GM12878 (cell line): ENCODE results near the gene KHDC1.
"Not testable (repeated sequence)": the region's sequence is repeated elsewhere in the genome, so short reads cannot be mapped to it uniquely, and the experiment has no call there.

ENCODE experiments used
- CTCF ChIP-seq, 3 experiments: IDR thresholded peaks in 2 of 3; conservative IDR thresholded peaks in 1 of 3; 2 replicates each; pipeline ENCODE4 v1.5.1; 2011; ENCODE audit warnings: low read depth in 3 of 3, low read length in 3 of 3, mild to moderate bottlenecking in 3 of 3, control low read depth in 2 of 3, moderate library complexity in 2 of 3, inconsistent platforms in 1 of 3, mixed read lengths in 1 of 3; ENCODE audit not compliant: control insufficient read depth in 2 of 3, insufficient read depth in 1 of 3; ENCODE audit errors: extremely low read depth in 1 of 3
- EZH2 ChIP-seq: IDR thresholded peaks from 2 replicates; pipeline ENCODE4 v1.6.1; 2012; ENCODE audit warnings: low read depth, mild to moderate bottlenecking, control low read depth, inconsistent platforms, low read length, borderline replicate concordance; ENCODE audit not compliant: control insufficient read depth
- MYC ChIP-seq: IDR thresholded peaks from 2 replicates; pipeline ENCODE4 v1.6.1; 2011; ENCODE audit warnings: mild to moderate bottlenecking, low read length, moderate library complexity, inconsistent platforms; ENCODE audit not compliant: insufficient read depth, insufficient replicate concordance, insufficient read length, severe bottlenecking
- POLR2AphosphoS5 ChIP-seq: IDR thresholded peaks from 2 replicates; pipeline ENCODE4 v1.6.1; 2011; ENCODE audit warnings: mild to moderate bottlenecking, low read length, inconsistent platforms
- RAD21 ChIP-seq: IDR thresholded peaks from 2 replicates; pipeline ENCODE4 v1.6.1; 2011; ENCODE audit warnings: mild to moderate bottlenecking, low read depth, low read length, moderate library complexity; ENCODE audit not compliant: insufficient read depth
- TAF1 ChIP-seq: IDR thresholded peaks from 2 replicates; pipeline ENCODE4 v1.6.1; 2011; ENCODE audit warnings: mild to moderate bottlenecking, low read depth, low read length, borderline replicate concordance
- ZSCAN29 ChIP-seq: fragments of 450-650 bp; IDR thresholded peaks from 2 replicates; pipeline ENCODE4 v1.6.1; 2017; ENCODE audit warnings: mild to moderate bottlenecking, moderate library complexity

GRCh38 chr6:73310503-73310845 lies 47.5 kb upstream of the KHDC1 start:
- TF ChIP-seq TAF1; ZSCAN29; CTCF (IDR thresholded peaks at IDR 0.05 in 2 of 3, conservative IDR thresholded peaks at IDR 0.05 in 1 of 3; ENCODE audit: control insufficient read depth in 2 of 3, extremely low read depth in 1 of 3, insufficient read depth in 1 of 3, low read depth in 3 of 3, low read length in 3 of 3); RAD21; EZH2; POLR2AphosphoS5; MYC: not testable (repeated sequence)
